HG02610 (cell line): Measurements from ENCODE around the gene RGS12.

Source experiments
- ATAC-seq: cut with Tn5 transposase; IDR thresholded peaks from one replicate; pipeline ENCODE4 v1.9.1; 2021; ENCODE audit warnings: mild to moderate bottlenecking, moderate library complexity; ENCODE audit not compliant: unreplicated experiment

The RGS12 gene

GRCh38 chr4:3276986-3277385, 15.8 kb upstream of the RGS12 start:
- no peak for ATAC-seq

GRCh38 chr4:3280466-3280865, 12.4 kb upstream of the RGS12 start:
- ATAC-seq = no peak

- ATAC-seq = no peak
These were observed 9.3 kb upstream of the RGS12 start for GRCh38 chr4:3283483-3283882.

GRCh38 chr4:3283916-3284315, 8.9 kb upstream of the RGS12 start:
- ATAC-seq = no peak

- no peak for ATAC-seq
These were observed 7.9 kb upstream of the RGS12 start for GRCh38 chr4:3284734-3285557.

GRCh38 chr4:3285558-3286334, 7.1 kb upstream of the RGS12 start:
- ATAC-seq = peak; percentile 76

GRCh38 chr4:3286335-3287175, 6.3 kb upstream of the RGS12 start:
- ATAC-seq = no peak

- no peak for ATAC-seq
These were observed 5.4 kb upstream of the RGS12 start for GRCh38 chr4:3287271-3287971.

- ATAC-seq = no peak
These were observed 4.8 kb upstream of the RGS12 start for GRCh38 chr4:3287972-3288570.

- no peak for ATAC-seq
These were observed 4.2 kb upstream of the RGS12 start for GRCh38 chr4:3288571-3289094.

GRCh38 chr4:3290476-3290875, 2.3 kb upstream of the RGS12 start:
- ATAC-seq = no peak

GRCh38 chr4:3290889-3291321, 1.9 kb upstream of the RGS12 start:
- no peak for ATAC-seq

- no peak for ATAC-seq
These were observed 1.3 kb upstream of the RGS12 start for GRCh38 chr4:3291411-3291968.

- ATAC-seq = no peak
These were observed 751 bp upstream of the RGS12 start for GRCh38 chr4:3291969-3292570.

GRCh38 chr4:3293401-3294391, 875 bp downstream of the RGS12 start:
- no peak for ATAC-seq

GRCh38 chr4:3294401-3295241, 1.8 kb downstream of the RGS12 start:
- no peak for ATAC-seq
